ENCODE measurements around the gene CD247.

CD247 gene

GRCh38 chr1:167541610-167542009 lies 23.3 kb upstream of the CD247 start:
- H3K4me3 ChIP-seq (ENCODE audit: low read depth, low read length), result no peak overlapping the region
- no peak for DNase-seq (ENCODE audit: low read depth)
- TF ChIP-seq CTCF (IDR thresholded peaks at IDR 0.05; ENCODE audit: insufficient read depth, low read depth, low read length, missing control alignments), result no peak

- no peak for TF ChIP-seq CTCF (IDR thresholded peaks at IDR 0.05; ENCODE audit: insufficient read depth, low read depth, low read length, missing control alignments)
- no peak for DNase-seq (ENCODE audit: low read depth)
- no peak overlapping the region for H3K4me3 ChIP-seq (ENCODE audit: low read depth, low read length)
Measured at GRCh38 chr1:167541003-167541402, 22.7 kb upstream of the CD247 start.

- DNase-seq (ENCODE audit: low read depth), result no peak
- no peak for TF ChIP-seq CTCF (IDR thresholded peaks at IDR 0.05; ENCODE audit: insufficient read depth, low read depth, low read length, missing control alignments)
- peak overlapping the region; percentile 53 for H3K4me3 ChIP-seq (ENCODE audit: low read depth, low read length)
Measured at GRCh38 chr1:167538657-167539056, 20.3 kb upstream of the CD247 start.

GRCh38 chr1:167533851-167534300 lies 15.5 kb upstream of the CD247 start:
- no peak overlapping the region for H3K4me3 ChIP-seq (ENCODE audit: low read depth, low read length)
- peak; percentile 91 for TF ChIP-seq CTCF (IDR thresholded peaks at IDR 0.05; ENCODE audit: insufficient read depth, low read depth, low read length, missing control alignments)
- peak; percentile 68 for DNase-seq (ENCODE audit: low read depth)

- H3K4me3 ChIP-seq (ENCODE audit: low read depth, low read length), result no peak overlapping the region
- DNase-seq (ENCODE audit: low read depth), result no peak
- no peak for TF ChIP-seq CTCF (IDR thresholded peaks at IDR 0.05; ENCODE audit: insufficient read depth, low read depth, low read length, missing control alignments)
Measured at GRCh38 chr1:167532964-167533824, 14.9 kb upstream of the CD247 start.

GRCh38 chr1:167532375-167532774 lies 14.0 kb upstream of the CD247 start:
- H3K4me3 ChIP-seq (ENCODE audit: low read depth, low read length), result no peak overlapping the region
- no peak for DNase-seq (ENCODE audit: low read depth)
- no peak for TF ChIP-seq CTCF (IDR thresholded peaks at IDR 0.05; ENCODE audit: insufficient read depth, low read depth, low read length, missing control alignments)
